Measurements from ENCODE around the gene ITPR3. TPM values are rescaled to one million over a fixed set of nuclear protein-coding genes. Genes with fewer than 3 reads are reported as not detected.

The ITPR3 gene
- total and polyA plus RNA-seq, 2 donors (not counting 3 experiments of a cell fraction or from before 2014, with no cell fraction given), result 28.8 to 52.2 TPM

- Histone ChIP-seq H3K79me2 (ENCODE audit: control insufficient read depth, insufficient read depth, low read length) (no peaks in the 10 kb centered on the region), H3K36me3 (ENCODE audit: control insufficient read depth in 2 of 2, extremely low read depth in 1 of 2, insufficient read depth in 2 of 2, low read length in 2 of 2) (no peaks in the 10 kb centered on the region), H3K27me3 (ENCODE audit: control insufficient read depth in 2 of 2, insufficient read depth in 2 of 2, low read length in 2 of 2) (no peaks in the 10 kb centered on the region), H3K4me1 (ENCODE audit: control insufficient read depth, extremely low read depth, insufficient read depth, low read length) (peaks cover 14% of the 10 kb centered on the region), H4K20me1 (replicated peaks; ENCODE audit: control insufficient read depth, extremely low read depth, insufficient read depth, low read length) (no peaks in the 10 kb centered on the region), H3K9me3 (replicated peaks; ENCODE audit: control insufficient read depth, insufficient read depth, low read length) (no peaks in the 10 kb centered on the region), H3K27ac (ENCODE audit: insufficient read depth, low read depth, low read length) (no peak overlapping the region), H3K4me2 (ENCODE audit: insufficient read depth, low read length) (no peak overlapping the region), H3K4me3 (replicated peaks in 1 of 3; ENCODE audit: insufficient read depth in 1 of 3, low read depth in 1 of 3, low read length in 3 of 3) (no peak overlapping the region), H2AFZ (ENCODE audit: low read depth, low read length) (no peak overlapping the region), H3K9me1 (replicated peaks; ENCODE audit: control insufficient read depth, extremely low read depth, insufficient read depth, low read length) (no peaks in the 10 kb centered on the region), H3K9ac (replicated peaks; ENCODE audit: extremely low read depth, insufficient read depth, low read length) (no peak overlapping the region)
- TF ChIP-seq, protein P1, sequence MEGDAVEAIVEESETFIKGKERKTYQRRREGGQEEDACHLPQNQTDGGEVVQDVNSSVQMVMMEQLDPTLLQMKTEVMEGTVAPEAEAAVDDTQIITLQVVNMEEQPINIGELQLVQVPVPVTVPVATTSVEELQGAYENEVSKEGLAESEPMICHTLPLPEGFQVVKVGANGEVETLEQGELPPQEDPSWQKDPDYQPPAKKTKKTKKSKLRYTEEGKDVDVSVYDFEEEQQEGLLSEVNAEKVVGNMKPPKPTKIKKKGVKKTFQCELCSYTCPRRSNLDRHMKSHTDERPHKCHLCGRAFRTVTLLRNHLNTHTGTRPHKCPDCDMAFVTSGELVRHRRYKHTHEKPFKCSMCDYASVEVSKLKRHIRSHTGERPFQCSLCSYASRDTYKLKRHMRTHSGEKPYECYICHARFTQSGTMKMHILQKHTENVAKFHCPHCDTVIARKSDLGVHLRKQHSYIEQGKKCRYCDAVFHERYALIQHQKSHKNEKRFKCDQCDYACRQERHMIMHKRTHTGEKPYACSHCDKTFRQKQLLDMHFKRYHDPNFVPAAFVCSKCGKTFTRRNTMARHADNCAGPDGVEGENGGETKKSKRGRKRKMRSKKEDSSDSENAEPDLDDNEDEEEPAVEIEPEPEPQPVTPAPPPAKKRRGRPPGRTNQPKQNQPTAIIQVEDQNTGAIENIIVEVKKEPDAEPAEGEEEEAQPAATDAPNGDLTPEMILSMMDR (IDR thresholded peaks at IDR 0.05; ENCODE audit: extremely low read depth in 1 of 2, insufficient read depth in 1 of 2, low read depth in 1 of 2, low read length in 2 of 2), result peak in 1 of 2 donors; percentile 18
- TF ChIP-seq, protein P2, sequence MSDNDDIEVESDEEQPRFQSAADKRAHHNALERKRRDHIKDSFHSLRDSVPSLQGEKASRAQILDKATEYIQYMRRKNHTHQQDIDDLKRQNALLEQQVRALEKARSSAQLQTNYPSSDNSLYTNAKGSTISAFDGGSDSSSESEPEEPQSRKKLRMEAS (IDR thresholded peaks at IDR 0.05; ENCODE audit: insufficient read depth, insufficient read length), result no peak
- FAIRE-seq, result no peak
- no peak for DNase-seq (ENCODE audit: low read depth, low spot score)
- POLR2A ChIA-PET, result no interaction called here
- no TSS peak for BruUV-seq (replicated peaks)
- CTCF ChIA-PET, result interaction anchor here (0.8 to 2.1 kb wide), 9 partner anchors 8 to 93 kb away, joined by 3 to 21 read pairs (median 4); no protein-coding TSS in a partner anchor
- dilution Hi-C loops (cut with MboI; ENCODE audit: extremely low pct_ligation_motif_present, low sequenced_read_pairs) (no loop called here), intact Hi-C loops (cut with micrococcal nuclease) (loop anchor here (2.0 kb wide), 1 partner anchor 19 kb away; no protein-coding TSS in a partner anchor)
These were observed 13.3 kb upstream of the ITPR3 start for GRCh38 chr6:33607784-33608161.

GRCh38 chr6:33609019-33609418 lies 12.1 kb upstream of the ITPR3 start:
- H3K27me3 ChIP-seq (ENCODE audit: control insufficient read depth in 2 of 2, insufficient read depth in 2 of 2, low read length in 2 of 2), result no peaks in the 10 kb centered on the region
- H3K4me3 ChIP-seq (replicated peaks in 1 of 3; ENCODE audit: insufficient read depth in 1 of 3, low read depth in 1 of 3, low read length in 3 of 3), result no peak overlapping the region
- no peak overlapping the region for H3K4me2 ChIP-seq (ENCODE audit: insufficient read depth, low read length)
- CTCF ChIA-PET, result interaction anchor here (0.6 to 2.8 kb wide), 2 partner anchors 15 to 19 kb away, joined by 3 to 10 read pairs; no protein-coding TSS in a partner anchor
- dilution Hi-C loops (cut with MboI; ENCODE audit: extremely low pct_ligation_motif_present, low sequenced_read_pairs), result no loop called here
- POLR2A ChIA-PET, result no interaction called here
- FAIRE-seq, result no peak
- intact Hi-C loops (cut with micrococcal nuclease), result loop anchor here (2.0 kb wide), 1 partner anchor 20 kb away; no protein-coding TSS in a partner anchor
- no peak overlapping the region for H3K27ac ChIP-seq (ENCODE audit: insufficient read depth, low read depth, low read length)
- H4K20me1 ChIP-seq (replicated peaks; ENCODE audit: control insufficient read depth, extremely low read depth, insufficient read depth, low read length), result no peaks in the 10 kb centered on the region
- H3K9ac ChIP-seq (replicated peaks; ENCODE audit: extremely low read depth, insufficient read depth, low read length), result no peak overlapping the region
- no peaks in the 10 kb centered on the region for H3K79me2 ChIP-seq (ENCODE audit: control insufficient read depth, insufficient read depth, low read length)
- peaks cover 20% of the 10 kb centered on the region for H3K4me1 ChIP-seq (ENCODE audit: control insufficient read depth, extremely low read depth, insufficient read depth, low read length)
- H2AFZ ChIP-seq (ENCODE audit: low read depth, low read length), result no peak overlapping the region
- no peaks in the 10 kb centered on the region for H3K36me3 ChIP-seq (ENCODE audit: control insufficient read depth in 2 of 2, extremely low read depth in 1 of 2, insufficient read depth in 2 of 2, low read length in 2 of 2)
- BruUV-seq (replicated peaks), result no TSS peak
- H3K9me1 ChIP-seq (replicated peaks; ENCODE audit: control insufficient read depth, extremely low read depth, insufficient read depth, low read length), result no peaks in the 10 kb centered on the region
- TF ChIP-seq GATA2 (IDR thresholded peaks at IDR 0.05; ENCODE audit: insufficient read depth, insufficient read length, low read depth, low read length), result no peak
- no peak for TF ChIP-seq MYC (IDR thresholded peaks at IDR 0.05; ENCODE audit: low read depth, low read length)
- TF ChIP-seq, protein P2 (IDR thresholded peaks at IDR 0.05; ENCODE audit: insufficient read depth, insufficient read length), result no peak
- TF ChIP-seq JUN (IDR thresholded peaks at IDR 0.05; ENCODE audit: borderline replicate concordance, insufficient read depth, insufficient read length, low read depth), result no peak
- DNase-seq (ENCODE audit: low read depth, low spot score), result no peak
- no peaks in the 10 kb centered on the region for H3K9me3 ChIP-seq (replicated peaks; ENCODE audit: control insufficient read depth, insufficient read depth, low read length)

All from endothelial cell of umbilical vein (primary cell).